ENCODE results near the gene UBR2. TPM values are rescaled to one million over a fixed set of nuclear protein-coding genes. Genes with fewer than 3 reads are reported as not detected.
"Not testable (repeated sequence)": the region's sequence is repeated elsewhere in the genome, so short reads cannot be mapped to it uniquely, and the experiment has no call there.

Gene UBR2
- total RNA-seq, 1 donor = 19.4 TPM

- DNase-seq (ENCODE audit: low read depth in 2 of 3, low spot score in 2 of 3) = no peak
Measured at GRCh38 chr6:42689371-42689770, 125.5 kb downstream of the UBR2 start.

- no peak for DNase-seq (ENCODE audit: low read depth in 2 of 3, low spot score in 2 of 3)
Measured at GRCh38 chr6:42690151-42690702, 126.4 kb downstream of the UBR2 start.

GRCh38 chr6:42690872-42691271 is 127.0 kb downstream of the UBR2 start:
- no peak for DNase-seq (ENCODE audit: low read depth in 2 of 3, low spot score in 2 of 3)

GRCh38 chr6:42692137-42692911 is 128.5 kb downstream of the UBR2 start:
- no peak for DNase-seq (ENCODE audit: low read depth in 2 of 3, low spot score in 2 of 3)

GRCh38 chr6:42693725-42694323 is 130.0 kb downstream of the UBR2 start:
- DNase-seq (ENCODE audit: low read depth in 2 of 3, low spot score in 2 of 3) = peak in 1 of 3 donors; percentile 9

- no peak for DNase-seq (ENCODE audit: low read depth in 2 of 3, low spot score in 2 of 3)
Measured at GRCh38 chr6:42694586-42694985, 130.8 kb downstream of the UBR2 start.

- DNase-seq (ENCODE audit: low read depth in 2 of 3, low spot score in 2 of 3) = no peak
Measured at GRCh38 chr6:42696526-42697267, 132.9 kb downstream of the UBR2 start.

GRCh38 chr6:42697268-42697655 is 133.4 kb downstream of the UBR2 start:
- no peak for DNase-seq (ENCODE audit: low read depth in 2 of 3, low spot score in 2 of 3)

- no peak for DNase-seq (ENCODE audit: low read depth in 2 of 3, low spot score in 2 of 3)
Measured at GRCh38 chr6:42698217-42698616, 134.4 kb downstream of the UBR2 start.

GRCh38 chr6:42702200-42702599 is 138.4 kb downstream of the UBR2 start:
- DNase-seq (ENCODE audit: low read depth in 2 of 3, low spot score in 2 of 3) = no peak

- not testable (repeated sequence) for DNase-seq (ENCODE audit: low read depth in 2 of 3, low spot score in 2 of 3)
Measured at GRCh38 chr6:42702786-42703185, 139.0 kb downstream of the UBR2 start.

- no peak for DNase-seq (ENCODE audit: low read depth in 2 of 3, low spot score in 2 of 3)
Measured at GRCh38 chr6:42704251-42704936, 140.6 kb downstream of the UBR2 start.

- no peak for DNase-seq (ENCODE audit: low read depth in 2 of 3, low spot score in 2 of 3)
Measured at GRCh38 chr6:42704937-42705374, 141.1 kb downstream of the UBR2 start.

GRCh38 chr6:42707595-42707994 is 143.8 kb downstream of the UBR2 start:
- DNase-seq (ENCODE audit: low read depth in 2 of 3, low spot score in 2 of 3) = no peak

GRCh38 chr6:42708096-42708495 is 144.3 kb downstream of the UBR2 start:
- no peak for DNase-seq (ENCODE audit: low read depth in 2 of 3, low spot score in 2 of 3)

- DNase-seq (ENCODE audit: low read depth in 2 of 3, low spot score in 2 of 3) = no peak
Measured at GRCh38 chr6:42709871-42710270, 146.0 kb downstream of the UBR2 start.

GRCh38 chr6:42710316-42710715 is 146.5 kb downstream of the UBR2 start:
- DNase-seq (ENCODE audit: low read depth in 2 of 3, low spot score in 2 of 3) = no peak

- DNase-seq (ENCODE audit: low read depth in 2 of 3, low spot score in 2 of 3) = no peak
Measured at GRCh38 chr6:42711930-42712329, 148.1 kb downstream of the UBR2 start.

GRCh38 chr6:42714098-42714761 is 150.4 kb downstream of the UBR2 start:
- DNase-seq (ENCODE audit: low read depth in 2 of 3, low spot score in 2 of 3) = no peak

- DNase-seq (ENCODE audit: low read depth in 2 of 3, low spot score in 2 of 3) = no peak
Measured at GRCh38 chr6:42715871-42716270, 152.0 kb downstream of the UBR2 start.
